ENCODE data around the gene HLA-DRB1. TPM values are rescaled to one million over a fixed set of nuclear protein-coding genes. Genes with fewer than 3 reads are reported as not detected.

HLA-DRB1 gene
- total RNA-seq, result not detected in 2 replicates

GRCh38 chr6:32589596-32590449, at the start of gene HLA-DRB1:
Gene HLA-DRB1, minus strand, starts transcription at chr6:32589848. Its CDS starts 106 bp downstream, at chr6:32589742.

DNA sequence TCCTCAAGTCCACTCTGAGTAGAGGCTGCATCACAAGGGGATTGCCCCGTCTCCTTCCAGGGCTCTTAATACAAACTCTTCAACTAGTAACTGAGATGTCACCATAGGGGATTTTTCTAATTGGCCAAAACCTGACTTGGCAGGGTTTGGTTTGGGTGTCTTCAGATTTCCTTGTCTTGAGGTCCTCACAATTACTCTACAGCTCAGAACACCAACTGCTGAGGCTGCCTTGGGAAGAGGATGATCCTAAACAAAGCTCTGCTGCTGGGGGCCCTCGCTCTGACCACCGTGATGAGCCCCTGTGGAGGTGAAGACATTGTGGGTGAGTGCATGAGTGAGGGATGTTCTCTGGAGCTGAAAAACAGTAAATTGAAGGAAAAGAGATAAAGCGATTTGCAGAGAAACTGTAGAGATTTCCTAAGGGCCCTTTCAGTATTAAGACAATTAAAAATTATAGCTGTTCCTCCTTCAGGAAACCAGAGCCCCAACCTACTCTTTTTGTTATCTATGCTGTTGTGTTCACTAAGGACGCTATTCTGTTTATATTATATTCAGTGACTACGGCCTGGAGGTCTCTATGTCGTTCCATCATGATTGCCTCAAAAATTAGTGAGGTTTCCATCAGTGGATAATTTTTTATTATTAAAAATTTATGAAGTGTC, 47.7 kb upstream of the HLA-DRB1 start, which contains the start of gene HLA-DQA1:
TSS of gene HLA-DQA1 (plus strand) at position 188 of the 662 bp plus-strand sequence. CDS start at position 241, 53 bp downstream.

GRCh38 chr6:32529697-32530430, 59.8 kb downstream of the HLA-DRB1 start, which contains the start of gene HLA-DRB5:
Gene HLA-DRB5, minus strand, starts transcription at chr6:32530287. Its CDS starts 63 bp downstream, at chr6:32530224.

Other genes starting within 250 kb of the HLA-DRB1 start
- gene TSBP1, start 217.9 kb downstream of the HLA-DRB1 start, total RNA-seq, result not detected in 2 replicates
- gene BTNL2, start 182.7 kb downstream of the HLA-DRB1 start, total RNA-seq, result not detected in 2 replicates
- not detected in 2 replicates for gene HLA-DRA, start 150.0 kb downstream of the HLA-DRB1 start, total RNA-seq
- not detected in 2 replicates for gene HLA-DRB5, start 59.6 kb downstream of the HLA-DRB1 start, total RNA-seq
- gene HLA-DQA1, start 47.6 kb upstream of the HLA-DRB1 start, total RNA-seq, result not detected in 2 replicates
- 0.13 and 0.32 TPM in 2 replicates for gene HLA-DQB1, start 76.8 kb upstream of the HLA-DRB1 start, total RNA-seq
- not detected in 2 replicates for gene HLA-DQA2, start 151.5 kb upstream of the HLA-DRB1 start, total RNA-seq
- not detected in 2 replicates for gene HLA-DQB2, start 173.7 kb upstream of the HLA-DRB1 start, total RNA-seq
- 0.16 and 0.26 TPM in 2 replicates for gene HLA-DOB, start 227.2 kb upstream of the HLA-DRB1 start, total RNA-seq
- 6.6 and 7.8 TPM in 2 replicates for gene TAP2, start 248.9 kb upstream of the HLA-DRB1 start, total RNA-seq